Measurements from ENCODE around the gene METTL17. TPM values are rescaled to one million over a fixed set of nuclear protein-coding genes. Genes with fewer than 3 reads are reported as not detected.

Gene METTL17
- total RNA-seq, 1 donor from 2014 or later = 34.4 TPM

DNA sequence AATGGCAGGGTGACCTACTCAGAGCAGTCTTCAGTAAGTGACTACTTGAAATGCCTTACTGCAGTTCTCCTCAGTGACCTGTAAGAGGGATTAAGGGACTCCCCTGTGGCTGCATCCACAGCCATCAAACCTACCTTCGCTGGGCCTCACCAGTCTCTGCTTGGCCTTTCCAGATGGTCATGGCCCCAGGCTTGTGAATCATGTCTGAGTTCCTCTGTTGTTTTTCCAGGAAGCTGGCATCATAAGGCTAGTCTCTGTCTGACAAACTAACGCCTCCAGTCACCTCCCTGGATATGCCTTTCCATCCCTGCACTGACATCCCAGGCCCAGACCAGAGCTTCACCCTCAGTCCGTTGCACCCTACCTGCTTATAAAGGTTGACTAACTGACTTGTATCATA, 20.4 kb upstream of the METTL17 start:
- DNase-seq (ENCODE audit: low spot score) = no peak
- H3K4me3 Mint-ChIP-seq (ENCODE audit: unreplicated experiment) = no peak overlapping the region
- H3K4me1 Mint-ChIP-seq (ENCODE audit: low read depth) = peaks cover 28% of the 10 kb centered on the region
- no peaks in the 10 kb centered on the region for H3K36me3 Mint-ChIP-seq (ENCODE audit: low read depth)
- no peak overlapping the region for H3K27ac Mint-ChIP-seq (ENCODE audit: unreplicated experiment)
- H3K27me3 Mint-ChIP-seq (ENCODE audit: low read depth) = no peaks in the 10 kb centered on the region
- TF ChIP-seq, protein P1, sequence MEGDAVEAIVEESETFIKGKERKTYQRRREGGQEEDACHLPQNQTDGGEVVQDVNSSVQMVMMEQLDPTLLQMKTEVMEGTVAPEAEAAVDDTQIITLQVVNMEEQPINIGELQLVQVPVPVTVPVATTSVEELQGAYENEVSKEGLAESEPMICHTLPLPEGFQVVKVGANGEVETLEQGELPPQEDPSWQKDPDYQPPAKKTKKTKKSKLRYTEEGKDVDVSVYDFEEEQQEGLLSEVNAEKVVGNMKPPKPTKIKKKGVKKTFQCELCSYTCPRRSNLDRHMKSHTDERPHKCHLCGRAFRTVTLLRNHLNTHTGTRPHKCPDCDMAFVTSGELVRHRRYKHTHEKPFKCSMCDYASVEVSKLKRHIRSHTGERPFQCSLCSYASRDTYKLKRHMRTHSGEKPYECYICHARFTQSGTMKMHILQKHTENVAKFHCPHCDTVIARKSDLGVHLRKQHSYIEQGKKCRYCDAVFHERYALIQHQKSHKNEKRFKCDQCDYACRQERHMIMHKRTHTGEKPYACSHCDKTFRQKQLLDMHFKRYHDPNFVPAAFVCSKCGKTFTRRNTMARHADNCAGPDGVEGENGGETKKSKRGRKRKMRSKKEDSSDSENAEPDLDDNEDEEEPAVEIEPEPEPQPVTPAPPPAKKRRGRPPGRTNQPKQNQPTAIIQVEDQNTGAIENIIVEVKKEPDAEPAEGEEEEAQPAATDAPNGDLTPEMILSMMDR (IDR thresholded peaks at IDR 0.05) = no peak
- no peaks in the 10 kb centered on the region for H3K9me3 Mint-ChIP-seq (ENCODE audit: low read depth)

DNA sequence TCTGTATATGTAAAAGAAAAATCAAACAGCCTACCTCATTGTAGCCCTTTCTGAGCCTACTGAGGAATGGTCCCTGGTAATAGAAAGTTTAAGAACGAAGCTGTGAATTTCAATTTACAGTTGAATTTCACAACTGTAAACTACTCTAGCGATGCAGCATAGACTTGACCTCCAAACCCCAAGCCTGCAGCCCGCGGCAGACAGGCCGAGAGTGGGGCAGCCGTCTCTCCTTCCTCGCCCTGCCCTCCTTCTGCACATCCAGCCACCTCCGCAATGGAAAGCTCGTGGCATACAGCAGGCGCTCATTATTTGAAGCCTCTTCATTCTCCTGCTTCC, 19.2 kb upstream of the METTL17 start:
- no peaks in the 10 kb centered on the region for H3K9me3 Mint-ChIP-seq (ENCODE audit: low read depth)
- H3K27me3 Mint-ChIP-seq (ENCODE audit: low read depth) = no peaks in the 10 kb centered on the region
- TF ChIP-seq, protein P1 (IDR thresholded peaks at IDR 0.05) = no peak
- no peak for DNase-seq (ENCODE audit: low spot score)
- H3K4me3 Mint-ChIP-seq (ENCODE audit: unreplicated experiment) = peak overlapping the region; percentile 92
- peaks cover 40% of the 10 kb centered on the region for H3K4me1 Mint-ChIP-seq (ENCODE audit: low read depth)
- H3K27ac Mint-ChIP-seq (ENCODE audit: unreplicated experiment) = peak overlapping the region; percentile 92
- H3K36me3 Mint-ChIP-seq (ENCODE audit: low read depth) = no peaks in the 10 kb centered on the region

GRCh38 chr14:20970983-20971704, 18.6 kb upstream of the METTL17 start:
- H3K36me3 Mint-ChIP-seq (ENCODE audit: low read depth) = no peaks in the 10 kb centered on the region
- peaks cover 40% of the 10 kb centered on the region for H3K4me1 Mint-ChIP-seq (ENCODE audit: low read depth)
- DNase-seq (ENCODE audit: low spot score) = no peak
- no peaks in the 10 kb centered on the region for H3K9me3 Mint-ChIP-seq (ENCODE audit: low read depth)
- peak overlapping the region; percentile 92 for H3K27ac Mint-ChIP-seq (ENCODE audit: unreplicated experiment)
- peak overlapping the region; percentile 92 for H3K4me3 Mint-ChIP-seq (ENCODE audit: unreplicated experiment)
- TF ChIP-seq, protein P1 (IDR thresholded peaks at IDR 0.05) = peak; percentile 89
- no peaks in the 10 kb centered on the region for H3K27me3 Mint-ChIP-seq (ENCODE audit: low read depth)

GRCh38 chr14:20971705-20972021, 18.1 kb upstream of the METTL17 start:
- peaks cover 44% of the 10 kb centered on the region for H3K4me1 Mint-ChIP-seq (ENCODE audit: low read depth)
- TF ChIP-seq, protein P1 (IDR thresholded peaks at IDR 0.05) = no peak
- no peaks in the 10 kb centered on the region for H3K36me3 Mint-ChIP-seq (ENCODE audit: low read depth)
- H3K9me3 Mint-ChIP-seq (ENCODE audit: low read depth) = no peaks in the 10 kb centered on the region
- H3K27me3 Mint-ChIP-seq (ENCODE audit: low read depth) = no peaks in the 10 kb centered on the region
- peak overlapping the region; percentile 92 for H3K27ac Mint-ChIP-seq (ENCODE audit: unreplicated experiment)
- no peak for DNase-seq (ENCODE audit: low spot score)
- peak overlapping the region; percentile 92 for H3K4me3 Mint-ChIP-seq (ENCODE audit: unreplicated experiment)

DNA sequence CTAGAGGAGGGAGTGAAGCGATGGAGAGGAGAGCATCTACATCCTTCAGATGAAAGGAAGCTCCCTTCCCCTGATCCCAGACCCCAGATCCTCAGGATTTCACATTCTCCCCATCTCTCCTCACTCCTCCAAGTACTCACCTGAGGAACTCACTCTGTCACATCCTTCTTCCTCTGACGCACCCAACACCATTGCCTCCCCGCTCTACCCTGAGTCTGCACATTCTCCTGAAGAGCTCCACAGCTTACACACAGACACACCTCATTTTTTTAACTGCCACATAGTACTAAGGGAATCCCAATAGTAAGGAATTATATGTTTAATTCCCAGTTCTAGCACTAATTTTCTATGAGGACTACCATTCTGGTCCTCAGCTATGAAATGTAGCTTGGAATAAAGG, 16.3 kb upstream of the METTL17 start:
- H3K27ac Mint-ChIP-seq (ENCODE audit: unreplicated experiment) = peak overlapping the region; percentile 24
- no peaks in the 10 kb centered on the region for H3K27me3 Mint-ChIP-seq (ENCODE audit: low read depth)
- TF ChIP-seq, protein P1 (IDR thresholded peaks at IDR 0.05) = no peak
- no peak overlapping the region for H3K4me3 Mint-ChIP-seq (ENCODE audit: unreplicated experiment)
- H3K9me3 Mint-ChIP-seq (ENCODE audit: low read depth) = no peaks in the 10 kb centered on the region
- H3K4me1 Mint-ChIP-seq (ENCODE audit: low read depth) = peaks cover 47% of the 10 kb centered on the region
- DNase-seq (ENCODE audit: low spot score) = no peak
- no peaks in the 10 kb centered on the region for H3K36me3 Mint-ChIP-seq (ENCODE audit: low read depth)
